GM18951 (cell line): ENCODE measurements around the gene TAAR5.
"Not testable (repeated sequence)": the region's sequence is repeated elsewhere in the genome, so short reads cannot be mapped to it uniquely, and the experiment has no call there.

Experiments
- POLR2A ChIP-seq: IDR thresholded peaks from 4 replicates; pipeline ENCODE4 v1.6.1; 2011; ENCODE audit warnings: mild to moderate bottlenecking; ENCODE audit not compliant: insufficient read length, insufficient read depth; ENCODE audit errors: extremely low read depth
- in situ Hi-C: fragments of 300-500 bp; cut with MboI; formaldehyde crosslinking; loops from one replicate; pipeline ENCODE4 v1.12.0; 2022; ENCODE audit warnings: low sequenced_read_pairs, mixed read lengths, inconsistent platforms; ENCODE audit not compliant: unreplicated experiment

The TAAR5 gene

GRCh38 chr6:132604635-132605152 lies 15.2 kb upstream of the TAAR5 start:
- in situ Hi-C loops = no loop called here

DNA sequence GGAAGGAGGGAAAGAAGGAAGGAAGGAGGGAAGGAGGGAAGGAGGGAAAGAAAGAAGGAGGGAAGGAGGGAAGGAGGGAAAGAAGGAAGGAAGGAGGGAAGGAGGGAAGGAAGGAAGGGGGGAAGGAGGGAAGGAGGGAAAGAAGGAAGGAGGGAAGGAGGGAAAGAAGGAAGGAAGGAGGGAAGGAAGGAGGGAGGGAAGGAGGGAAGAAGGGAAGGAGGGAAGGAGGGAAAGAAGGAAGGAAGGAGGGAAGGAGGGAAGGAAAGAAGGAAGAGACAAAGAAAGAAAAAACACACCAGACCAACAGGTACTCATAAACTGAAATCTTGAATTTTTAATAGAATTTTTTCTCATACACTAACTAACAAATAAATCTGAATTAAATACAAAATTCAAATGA lies 11.4 kb upstream of the TAAR5 start:
- in situ Hi-C loops = not testable (repeated sequence)

More at GRCh38 chr6:132604635-132605152, 15.2 kb upstream of the TAAR5 start:
- no peak for TF ChIP-seq POLR2A

DNA sequence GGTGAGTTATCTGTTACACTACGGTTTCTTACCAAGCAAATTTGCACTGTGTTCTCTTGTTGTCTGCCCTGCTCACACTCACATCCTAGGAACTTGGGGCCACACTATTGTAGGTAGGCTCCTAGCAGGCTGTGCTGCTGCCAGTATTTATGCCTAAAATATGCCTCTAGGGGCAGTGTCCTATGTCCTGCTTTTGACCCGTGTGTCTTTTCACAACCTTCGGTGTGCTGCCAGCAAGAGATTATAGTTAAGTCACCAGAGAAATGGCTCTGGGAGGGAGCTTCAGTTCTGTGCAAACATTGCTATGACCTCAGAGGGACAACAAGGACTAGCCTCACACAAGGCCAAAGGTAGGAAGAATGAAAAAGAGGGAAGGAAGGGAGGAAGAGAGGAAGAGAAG lies 8.9 kb upstream of the TAAR5 start:
- in situ Hi-C loops = no loop called here
- TF ChIP-seq POLR2A = no peak

DNA sequence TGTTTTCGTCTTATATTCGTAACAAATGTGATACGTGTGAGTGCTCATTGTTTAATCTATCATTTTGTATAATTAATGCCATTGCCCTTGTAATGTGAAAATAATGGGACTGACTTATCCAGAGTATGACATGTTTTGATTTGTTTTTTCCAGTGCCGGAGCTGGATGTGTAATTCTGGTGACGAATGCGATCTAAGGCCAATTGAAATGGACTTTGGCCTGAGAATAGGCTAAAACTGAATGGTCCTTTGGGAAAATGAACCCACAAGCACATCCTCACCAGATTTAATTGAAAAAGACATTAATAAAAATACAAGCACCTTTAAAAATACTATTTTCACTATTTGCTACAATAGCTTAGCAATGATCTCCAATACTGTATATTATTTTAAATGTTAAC lies 6.7 kb upstream of the TAAR5 start:
- TF ChIP-seq POLR2A = no peak
- in situ Hi-C loops = no loop called here

DNA sequence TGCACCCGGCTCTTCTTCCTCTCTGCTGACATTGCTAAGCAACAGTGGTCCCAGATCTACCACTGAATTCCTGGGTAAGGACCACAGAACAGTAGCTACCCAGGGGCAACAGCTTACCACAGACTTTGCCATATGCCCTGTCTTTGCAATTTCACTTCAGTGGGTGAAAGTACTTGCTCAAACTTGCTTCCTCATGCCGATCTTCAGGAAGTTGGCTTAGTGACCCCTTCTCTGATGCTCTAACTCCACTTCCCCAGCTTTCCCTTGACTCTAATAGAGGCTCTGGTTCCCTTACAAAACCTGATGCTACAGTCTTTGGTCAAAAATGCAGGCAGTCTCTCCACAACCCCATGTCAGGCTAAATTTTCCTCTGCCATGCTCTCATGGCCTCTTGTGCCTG lies 3.3 kb upstream of the TAAR5 start:
- TF ChIP-seq POLR2A = no peak
- in situ Hi-C loops = no loop called here

GRCh38 chr6:132590362-132590761 lies 821 bp upstream of the TAAR5 start:
- in situ Hi-C loops = no loop called here
- no peak for TF ChIP-seq POLR2A

DNA sequence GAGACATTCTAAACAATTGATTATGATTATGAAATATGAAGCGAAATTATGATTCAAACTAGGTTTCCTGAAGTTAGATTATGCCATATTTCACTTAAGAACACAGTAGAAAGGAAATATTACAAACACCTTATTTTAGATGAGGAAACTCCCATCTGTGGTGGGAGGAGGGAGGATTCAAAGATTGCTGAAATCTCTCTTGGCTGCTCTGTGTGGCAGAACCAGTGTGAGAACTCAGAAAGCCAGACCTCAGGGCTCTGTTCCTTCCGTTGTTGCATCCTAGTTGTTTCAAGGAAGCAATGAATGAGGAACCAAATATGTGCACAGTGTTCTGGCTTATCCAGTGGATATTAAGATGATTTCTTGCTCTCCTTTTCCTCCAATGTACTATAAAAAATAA lies 2.1 kb downstream of the TAAR5 start:
- no peak for TF ChIP-seq POLR2A
- in situ Hi-C loops = no loop called here

GRCh38 chr6:132584698-132585097 lies 4.8 kb downstream of the TAAR5 start:
- in situ Hi-C loops = no loop called here
- no peak for TF ChIP-seq POLR2A

DNA sequence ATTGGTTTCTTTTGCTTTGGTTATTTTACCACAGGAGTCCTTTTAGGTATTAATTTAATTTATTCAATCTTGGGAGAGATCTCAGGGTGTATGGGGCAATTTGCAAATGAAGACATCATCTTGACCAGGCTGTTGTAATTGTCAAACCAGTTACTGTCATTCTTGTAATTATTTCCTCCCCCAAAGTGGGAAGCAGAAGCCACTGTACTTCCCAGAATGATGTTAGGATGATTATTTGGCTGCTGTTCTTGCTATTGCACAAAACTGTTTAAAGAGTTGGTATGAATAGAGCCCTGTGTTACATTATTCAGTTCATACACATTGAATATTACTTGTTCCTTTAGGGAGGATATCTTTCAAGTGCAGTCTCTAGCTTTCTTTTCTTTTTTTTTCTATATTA lies 17.8 kb downstream of the TAAR5 start:
- TF ChIP-seq POLR2A = no peak
- in situ Hi-C loops = no loop called here

- no peak for TF ChIP-seq POLR2A
- in situ Hi-C loops = no loop called here
These were observed 19.2 kb downstream of the TAAR5 start, which contains the start of gene TAAR6 for GRCh38 chr6:132570221-132570777. TAAR6 (plus strand) TSS chr6:132570322; CDS start chr6:132570322, 0 bp downstream.

- no peak for TF ChIP-seq POLR2A
- in situ Hi-C loops = no loop called here
These were observed 20.4 kb downstream of the TAAR5 start for GRCh38 chr6:132569170-132569569.

- in situ Hi-C loops = no loop called here
- TF ChIP-seq POLR2A = no peak
These were observed 20.9 kb downstream of the TAAR5 start for GRCh38 chr6:132568611-132569010.

- in situ Hi-C loops = no loop called here
- no peak for TF ChIP-seq POLR2A
These were observed 22.0 kb downstream of the TAAR5 start for GRCh38 chr6:132567566-132567965.

GRCh38 chr6:132566404-132566803 lies 23.1 kb downstream of the TAAR5 start:
- in situ Hi-C loops = no loop called here

GRCh38 chr6:132560087-132560486 lies 29.5 kb downstream of the TAAR5 start:
- in situ Hi-C loops = not testable (repeated sequence)

More at GRCh38 chr6:132566404-132566803, 23.1 kb downstream of the TAAR5 start:
- no peak for TF ChIP-seq POLR2A
